K562 (cell line): ENCODE measurements around the gene NLRC3. TPM values are rescaled to one million over a fixed set of nuclear protein-coding genes. Genes with fewer than 3 reads are reported as not detected.

Experiments
- ATAC-seq: fragments of 200-7000 bp; cut with Tn5 transposase; 3 replicates; pipeline ENCODE4 v1.9.1; 2020; ENCODE audit warnings: moderate library complexity
- BruUV-seq: library from RNA; stranded (reverse); fragments of 400-500 nt; replicated peaks from 2 replicates; lab custom pipeline; 2021; lab: Mats Ljungman, UMichigan
- CTCF ChIA-PET: fragments of 300-600 bp; formaldehyde crosslinking; extraction: SDS; loops from one replicate; lab custom pipeline; 2021; ENCODE audit warnings: low intra/inter-chr PET ratio; lab: Yijun Ruan, JAX
- POLR2A ChIA-PET: fragments of 300-600, 350-650 bp; sonication (Branson Sonifier 250); formaldehyde crosslinking; extraction: SDS; loops from one replicate; lab custom pipeline; 2021; ENCODE audit warnings: antibody characterized with exemption, inconsistent platforms; lab: Yijun Ruan, JAX
- DNase-seq, 4 experiments: peaks; one replicate each; pipeline versions ENCODE4 v3.0.0 to v3.0.0-alpha.2; 2011 to 2018; ENCODE audit warnings: low spot score in 3 of 4, mixed read lengths in 3 of 4; ENCODE audit errors: extremely low read depth in 1 of 4
- FAIRE-seq: peaks from 2 replicates; lab custom pipeline; 2011; peaks lifted over from hg19 to GRCh38; lab: Jason Lieb, UNC
- H2AFZ ChIP-seq: 2 replicates; pipeline ENCODE4 v1.6.0; 2011; ENCODE audit warnings: low read depth, low read length, control low read depth, inconsistent platforms
- H3K27ac ChIP-seq: fragments of 200-600 bp; 3 replicates; pipeline ENCODE4 v1.8.0; 2011; ENCODE audit warnings: low read depth, mild to moderate bottlenecking, control low read depth, inconsistent platforms, low read length, moderate library complexity, mixed read lengths; ENCODE audit errors: extremely low read depth
- H3K27me3 ChIP-seq, 2 experiments: fragments of 300-600 bp in 1 of 2; 2 replicates in 1 of 2; 3 replicates in 1 of 2; pipeline versions ENCODE4 v1.6.0 to v1.8.0; 2011; ENCODE audit warnings: inconsistent platforms in 2 of 2, low read length in 2 of 2, mild to moderate bottlenecking in 1 of 2, mixed read lengths in 1 of 2, moderate library complexity in 1 of 2; ENCODE audit not compliant: control insufficient read depth in 2 of 2, insufficient read depth in 2 of 2
- H3K36me3 ChIP-seq: fragments of 300-600 bp; 3 replicates; pipeline ENCODE4 v1.8.0; 2011; ENCODE audit warnings: mild to moderate bottlenecking, low read length, inconsistent platforms; ENCODE audit not compliant: control insufficient read depth, insufficient read depth
- H3K4me1 ChIP-seq, 2 experiments: fragments of 200-600 bp in 1 of 2; replicated peaks in 1 of 2; 2 replicates in 1 of 2; 3 replicates in 1 of 2; pipeline versions ENCODE4 v1.5.1 to v1.8.0; 2011; ENCODE audit warnings: inconsistent platforms in 2 of 2, low read length in 2 of 2, mild to moderate bottlenecking in 1 of 2, mixed read lengths in 1 of 2, moderate library complexity in 1 of 2; ENCODE audit not compliant: control insufficient read depth in 2 of 2, insufficient read depth in 2 of 2
- H3K4me2 ChIP-seq: 2 replicates; pipeline ENCODE4 v1.6.1; 2011; ENCODE audit warnings: low read length, control low read depth, inconsistent platforms, mixed read lengths; ENCODE audit not compliant: insufficient read depth
- H3K4me3 ChIP-seq: fragments of 200-600 bp; sonication (generic), shearing (Covaris generic); 2 replicates; pipeline ENCODE4 v1.5.1; 2016; ENCODE audit warnings: control low read depth, inconsistent platforms
- H3K79me2 ChIP-seq: fragments of 200-600 bp; 3 replicates; pipeline ENCODE4 v1.8.0; 2011; ENCODE audit warnings: low read length, inconsistent platforms; ENCODE audit not compliant: control insufficient read depth, insufficient read depth
- H3K9ac ChIP-seq, 2 experiments: 2 replicates each; pipeline versions ENCODE4 v1.6.0 to v1.6.1; 2011; ENCODE audit warnings: low read depth in 2 of 2, low read length in 2 of 2, control low read depth in 1 of 2, inconsistent platforms in 1 of 2, mild to moderate bottlenecking in 1 of 2, mixed read lengths in 1 of 2; ENCODE audit not compliant: insufficient read depth in 1 of 2
- H3K9me1 ChIP-seq: one replicate; pipeline ENCODE4 v1.6.0; 2011; ENCODE audit warnings: inconsistent platforms, mild to moderate bottlenecking, low read length, moderate library complexity; ENCODE audit not compliant: control insufficient read depth, insufficient read depth
- H3K9me3 ChIP-seq: replicated peaks from 2 replicates; pipeline ENCODE4 v1.5.1; 2011; ENCODE audit warnings: low read depth, low read length, inconsistent platforms; ENCODE audit not compliant: control insufficient read depth, insufficient read depth
- H4K20me1 ChIP-seq: replicated peaks from 2 replicates; pipeline ENCODE4 v1.6.1; 2011; ENCODE audit warnings: low read length, inconsistent platforms, mixed read lengths; ENCODE audit not compliant: control insufficient read depth, insufficient read depth
- IRF2 ChIP-seq: sonication (generic); formaldehyde crosslinking; IDR thresholded peaks from 2 replicates; pipeline ENCODE4 v1.8.1; 2022; ENCODE audit warnings: mild to moderate bottlenecking, missing genetic modification reagents
- THRB ChIP-seq: fragments of 450-650 bp; formaldehyde crosslinking; conservative IDR thresholded peaks from 2 replicates; pipeline ENCODE4 v1.4.0; 2022; ENCODE audit warnings: mild to moderate bottlenecking, missing genetic modification characterization
- ZBTB26 ChIP-seq: fragments of 450-650 bp; formaldehyde crosslinking; IDR thresholded peaks from 2 replicates; pipeline ENCODE4 v1.4.0; 2022; ENCODE audit warnings: missing genetic modification characterization
- ZC3H11A ChIP-seq: IDR thresholded peaks from 2 replicates; pipeline ENCODE4 v1.6.1; 2012; ENCODE audit warnings: low read depth, low read length, improper control_type of control experiment
- ZNF253 ChIP-seq: fragments of 250-450 bp; sonication (Bioruptor Pico); conservative IDR thresholded peaks from 2 replicates; pipeline ENCODE4 v1.6.1; 2021; ENCODE audit warnings: mild to moderate bottlenecking
- WGBS: fragments of 100-300 bp; shearing (Covaris generic); methylation state at CpG from one replicate; pipeline ENCODE4 v1.1.6; 2016; ENCODE audit warnings: low coverage, mixed read lengths; ENCODE audit not compliant: insufficient coverage; ENCODE audit errors: missing lambda C conversion rate; 5-methylcytosine and 5-hydroxymethylcytosine counted together
- in situ Hi-C: fragments of 300-500 bp; cut with MboI; formaldehyde crosslinking; loops from 4 replicates; pipeline ENCODE4 v1.15.0; 2018; ENCODE audit warnings: inconsistent platforms, mixed read lengths
- intact Hi-C: fragments of 100-400 bp; cut with micrococcal nuclease; formaldehyde crosslinking; loops from 2 replicates; pipeline ENCODE4 v1.14.2; 2022
- polyA plus RNA-seq, 8 experiments: library from polyadenylated mRNA; depleted of rRNA in 4 of 8; stranded (reverse) in 5 of 8; unstranded in 3 of 8; fragments of >200 nt; fragmentation: Nextera tagmentation in 2 of 8; fragmentation: Illumina TruSeq in 1 of 8; extraction: Ambion mirVana in 2 of 8; extraction: Trizol in 1 of 8; gene quantifications; 2 replicates each; pipeline versions ENCODE4 v1.2.1 to v1.2.3, GENCODE V29; 2011 to 2014; ENCODE audit warnings: inconsistent platforms in 1 of 8, missing spikeins in 1 of 8
- total RNA-seq, 7 experiments: library from RNA; depleted of rRNA in 6 of 7; stranded (reverse); fragments of >200 nt in 6 of 7; fragmentation: Illumina TruSeq in 2 of 7; extraction: Trizol in 2 of 7; gene quantifications; 2 replicates each; pipeline versions ENCODE4 v1.2.1 to v1.2.3, GENCODE V29; 2011 to 2021; ENCODE audit warnings: low replicate concordance in 1 of 7
- TF ChIP-seq, protein P1 (sequence below), 2 experiments: fragments of 450-650 bp; IDR thresholded peaks; 2 replicates each; pipeline ENCODE4 v1.6.1; 2016; ENCODE audit warnings: mild to moderate bottlenecking in 2 of 2, borderline replicate concordance in 1 of 2, low read depth in 1 of 2, moderate library complexity in 1 of 2

Gene NLRC3
- total and polyA plus RNA-seq, 9 of the 15 experiments (the other 6 are each of a cell fraction or from before 2014, with no cell fraction given) = 0.03 to 0.13 (median 0.03) TPM; not detected in 4

DNA sequence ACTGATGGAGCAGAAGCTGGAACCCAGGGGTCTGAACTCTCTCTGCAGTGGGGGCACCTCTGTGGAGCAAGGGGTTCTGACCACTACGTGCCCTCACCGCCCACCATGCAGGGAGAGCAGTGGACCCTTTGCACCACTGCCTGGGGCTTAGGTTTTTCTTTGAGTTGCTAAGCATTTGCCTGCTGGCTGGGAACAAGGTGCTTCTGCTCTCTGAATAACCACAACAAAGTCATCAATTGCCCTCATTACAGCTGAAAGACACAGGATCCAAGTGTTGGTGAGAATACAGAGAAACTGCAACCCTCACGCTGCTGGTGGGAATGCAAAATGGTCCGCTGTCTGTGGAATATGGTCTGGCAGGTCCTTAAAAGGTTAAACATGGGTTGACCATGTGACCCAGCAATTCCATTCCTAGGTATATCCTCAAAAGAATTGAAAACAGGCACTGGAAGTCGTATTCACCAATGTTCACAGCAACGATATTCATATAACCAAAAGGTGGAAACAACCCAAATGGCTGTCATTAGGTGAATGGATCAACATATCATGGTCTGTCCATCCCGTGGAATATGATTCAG, 22.8 kb downstream of the NLRC3 start:
- H2AFZ ChIP-seq = no peak overlapping the region
- H3K27me3 ChIP-seq = peaks cover 38 to 55% of the 10 kb centered on the region in 2 experiments; a peak in 4 of 5 replicates
- ATAC-seq = no peak
- H3K4me2 ChIP-seq = no peak overlapping the region
- H3K9me3 ChIP-seq = no peaks in the 10 kb centered on the region
- no peak overlapping the region for H3K4me3 ChIP-seq
- no peak for FAIRE-seq
- H4K20me1 ChIP-seq = no peaks in the 10 kb centered on the region
- ChIA-PET CTCF (no interaction called here), POLR2A (interaction anchor here (0.5 kb wide), 1 partner anchor 30 kb away, joined by 3 read pairs; no protein-coding TSS in a partner anchor)
- H3K9me1 ChIP-seq = peaks cover 3% of the 10 kb centered on the region
- 4% methylated on average over 7 of the region's 7 CpGs for WGBS
- intact Hi-C loops = no loop called here
- H3K9ac ChIP-seq = no peak overlapping the region
- H3K4me1 ChIP-seq = no peaks in the 10 kb centered on the region; a peak in 1 of 5 replicates
- H3K36me3 ChIP-seq = no peaks in the 10 kb centered on the region
- H3K27ac ChIP-seq = no peak overlapping the region
- no peak for DNase-seq
- no peaks in the 10 kb centered on the region for H3K79me2 ChIP-seq
- BruUV-seq = no TSS peak
- in situ Hi-C loops = no loop called here
- TF ChIP-seq IRF2 (CRISPR knock-in tag) (no peak), ZNF253 (CRISPR knock-in tag) (no peak), THRB (CRISPR knock-in tag) (no peak), ZC3H11A (no peak), ZBTB26 (CRISPR knock-in tag) (no peak)
- TF ChIP-seq, protein P1, sequence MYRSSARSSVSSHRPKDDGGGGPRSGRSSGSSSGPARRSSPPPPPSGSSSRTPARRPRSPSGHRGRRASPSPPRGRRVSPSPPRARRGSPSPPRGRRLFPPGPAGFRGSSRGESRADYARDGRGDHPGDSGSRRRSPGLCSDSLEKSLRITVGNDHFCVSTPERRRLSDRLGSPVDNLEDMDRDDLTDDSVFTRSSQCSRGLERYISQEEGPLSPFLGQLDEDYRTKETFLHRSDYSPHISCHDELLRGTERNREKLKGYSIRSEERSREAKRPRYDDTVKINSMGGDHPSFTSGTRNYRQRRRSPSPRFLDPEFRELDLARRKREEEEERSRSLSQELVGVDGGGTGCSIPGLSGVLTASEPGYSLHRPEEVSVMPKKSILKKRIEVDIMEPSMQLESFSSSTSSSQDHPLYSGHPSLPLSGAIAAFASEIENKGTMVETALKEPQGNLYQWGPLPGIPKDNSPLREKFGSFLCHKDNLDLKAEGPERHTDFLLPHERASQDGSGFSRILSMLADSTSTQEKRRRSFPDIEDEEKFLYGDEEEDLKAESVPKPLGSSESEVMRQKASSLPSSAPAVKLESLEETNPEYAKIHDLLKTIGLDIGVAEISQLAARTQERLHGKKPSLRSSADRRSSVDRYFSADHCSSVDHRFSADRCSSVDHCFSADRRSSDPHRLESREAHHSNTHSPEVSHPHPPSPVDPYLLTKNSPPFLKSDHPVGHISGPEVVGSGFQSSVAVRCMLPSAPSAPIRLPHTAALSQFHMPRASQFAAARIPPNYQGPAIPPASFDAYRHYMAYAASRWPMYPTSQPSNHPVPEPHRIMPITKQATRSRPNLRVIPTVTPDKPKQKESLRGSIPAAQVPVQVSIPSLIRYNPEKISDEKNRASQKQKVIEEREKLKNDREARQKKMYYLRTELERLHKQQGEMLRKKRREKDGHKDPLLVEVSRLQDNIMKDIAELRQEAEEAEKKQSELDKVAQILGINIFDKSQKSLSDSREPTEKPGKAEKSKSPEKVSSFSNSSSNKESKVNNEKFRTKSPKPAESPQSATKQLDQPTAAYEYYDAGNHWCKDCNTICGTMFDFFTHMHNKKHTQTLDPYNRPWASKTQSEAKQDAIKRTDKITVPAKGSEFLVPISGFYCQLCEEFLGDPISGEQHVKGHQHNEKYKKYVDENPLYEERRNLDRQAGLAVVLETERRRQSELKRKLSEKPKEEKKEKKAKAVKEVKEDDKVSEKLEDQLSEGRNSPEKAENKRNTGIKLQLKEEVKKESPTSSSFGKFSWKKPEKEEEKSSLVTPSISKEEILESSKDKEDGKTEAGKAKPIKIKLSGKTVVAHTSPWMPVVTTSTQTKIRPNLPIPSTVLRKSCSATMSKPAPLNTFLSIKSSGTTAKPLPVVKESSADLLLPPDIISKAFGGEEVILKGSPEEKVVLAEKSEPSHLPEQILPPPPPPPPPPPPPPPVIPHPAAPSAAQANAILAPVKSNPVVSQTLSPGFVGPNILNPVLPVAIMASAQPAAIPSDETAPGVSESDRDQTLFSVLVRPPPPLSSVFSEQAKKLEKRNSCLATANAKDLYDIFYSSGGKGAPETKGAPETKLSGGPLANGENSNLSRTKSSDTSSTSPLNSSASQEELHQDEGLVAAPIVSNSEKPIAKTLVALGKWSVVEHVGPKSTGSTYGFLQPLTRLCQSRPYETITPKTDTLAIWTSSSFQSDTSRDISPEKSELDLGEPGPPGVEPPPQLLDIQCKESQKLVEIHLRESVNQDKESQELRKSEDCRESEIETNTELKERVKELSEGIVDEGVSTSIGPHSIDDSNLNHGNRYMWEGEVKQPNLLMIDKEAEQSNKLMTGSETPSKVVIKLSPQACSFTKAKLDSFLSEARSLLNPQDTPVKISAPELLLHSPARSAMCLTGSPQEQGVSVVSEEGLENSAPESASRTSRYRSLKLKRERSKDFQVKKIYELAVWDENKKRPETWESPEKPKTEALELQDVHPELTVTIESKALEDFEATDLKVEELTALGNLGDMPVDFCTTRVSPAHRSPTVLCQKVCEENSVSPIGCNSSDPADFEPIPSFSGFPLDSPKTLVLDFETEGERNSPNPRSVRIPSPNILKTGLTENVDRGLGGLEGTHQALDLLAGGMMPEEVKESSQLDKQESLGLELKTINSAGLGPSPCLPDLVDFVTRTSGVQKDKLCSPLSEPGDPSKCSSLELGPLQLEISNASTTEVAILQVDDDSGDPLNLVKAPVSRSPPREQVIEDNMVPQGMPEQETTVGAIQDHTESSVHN (IDR thresholded peaks at IDR 0.05; ENCODE audit: borderline replicate concordance in 1 of 2, low read depth in 1 of 2) = no peak
